ENCODE data around the gene THOC2. TPM values are rescaled to one million over a fixed set of nuclear protein-coding genes. Genes with fewer than 3 reads are reported as not detected.

THOC2 gene

DNA sequence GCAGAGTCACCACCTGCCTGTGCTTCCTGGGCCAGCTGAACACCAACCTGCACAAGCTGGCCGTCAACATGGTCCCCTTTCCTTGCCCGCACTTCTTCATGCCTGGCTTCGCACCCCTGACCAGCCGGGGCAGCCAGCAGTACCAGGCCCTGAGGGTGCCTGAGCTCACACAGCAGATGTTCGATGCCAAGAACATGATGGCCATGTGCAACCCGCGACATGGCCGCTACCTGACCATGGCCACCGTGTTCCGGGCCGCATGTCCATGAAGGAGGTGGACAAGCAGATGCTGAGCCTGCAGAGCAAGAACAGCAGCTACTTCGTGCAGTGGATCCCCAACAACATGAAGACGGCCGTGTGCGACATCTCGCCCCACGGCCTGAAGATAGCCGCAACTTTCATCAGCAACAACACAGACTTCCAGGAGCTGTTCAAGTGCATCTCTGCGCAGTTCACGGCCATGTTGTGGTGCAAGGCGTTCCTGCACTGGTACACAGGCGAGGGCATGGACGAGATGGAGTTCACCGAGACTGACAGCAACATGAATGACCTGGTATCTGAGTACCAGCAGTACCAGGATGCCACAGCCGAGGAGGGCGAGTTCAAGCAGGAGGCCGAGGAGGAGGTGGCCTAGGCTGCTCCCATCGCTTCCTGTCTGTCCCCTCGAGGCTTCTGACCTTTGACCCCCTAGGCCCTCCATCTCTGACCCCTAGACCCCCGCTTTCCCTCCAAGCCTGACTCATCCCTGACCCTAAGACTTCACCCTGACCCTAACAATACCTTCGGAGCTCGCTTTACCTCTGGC, 170.3 kb downstream of the THOC2 start:
- no peak for DNase-seq
- Histone ChIP-seq H4K8ac (ENCODE audit: low read depth, low read length) (no peak overlapping the region), H3K27me3 (ENCODE audit: insufficient read depth, low read length, poor library complexity) (no peaks in the 10 kb centered on the region), H3K4me3 (ENCODE audit: low read length) (no peak overlapping the region), H3K4me2 (ENCODE audit: low read length) (no peak overlapping the region), H2AK5ac (ENCODE audit: low read length) (no peak overlapping the region), H2BK15ac (replicated peaks; ENCODE audit: low read depth) (no peak overlapping the region), H3K79me2 (ENCODE audit: control insufficient read depth, insufficient read depth, low read length) (no peaks in the 10 kb centered on the region), H3K4ac (ENCODE audit: low read depth, low read length) (no peak overlapping the region), H3K9ac (ENCODE audit: low read length) (no peak overlapping the region), H3K36me3 (ENCODE audit: control insufficient read depth, insufficient read depth, low read length) (no peaks in the 10 kb centered on the region), H3K79me1 (ENCODE audit: low read length) (no peaks in the 10 kb centered on the region), H3K56ac (ENCODE audit: low read length) (no peak overlapping the region), H2BK120ac (ENCODE audit: low read depth, low read length) (no peak overlapping the region), H3K4me1 (ENCODE audit: control insufficient read depth, low read depth, low read length) (no peaks in the 10 kb centered on the region), H3K27ac (ENCODE audit: low read depth, low read length) (no peak overlapping the region), H3K23ac (ENCODE audit: low read length) (no peak overlapping the region), H2BK5ac (ENCODE audit: low read length) (no peak overlapping the region), H3K18ac (ENCODE audit: low read length) (no peak overlapping the region), H4K5ac (ENCODE audit: low read length) (no peak overlapping the region)
- no CpG with 5 or more reads among the region's 32 CpGs for WGBS (ENCODE audit: extremely low coverage, insufficient coverage, low lambda C conversion rate)

DNA sequence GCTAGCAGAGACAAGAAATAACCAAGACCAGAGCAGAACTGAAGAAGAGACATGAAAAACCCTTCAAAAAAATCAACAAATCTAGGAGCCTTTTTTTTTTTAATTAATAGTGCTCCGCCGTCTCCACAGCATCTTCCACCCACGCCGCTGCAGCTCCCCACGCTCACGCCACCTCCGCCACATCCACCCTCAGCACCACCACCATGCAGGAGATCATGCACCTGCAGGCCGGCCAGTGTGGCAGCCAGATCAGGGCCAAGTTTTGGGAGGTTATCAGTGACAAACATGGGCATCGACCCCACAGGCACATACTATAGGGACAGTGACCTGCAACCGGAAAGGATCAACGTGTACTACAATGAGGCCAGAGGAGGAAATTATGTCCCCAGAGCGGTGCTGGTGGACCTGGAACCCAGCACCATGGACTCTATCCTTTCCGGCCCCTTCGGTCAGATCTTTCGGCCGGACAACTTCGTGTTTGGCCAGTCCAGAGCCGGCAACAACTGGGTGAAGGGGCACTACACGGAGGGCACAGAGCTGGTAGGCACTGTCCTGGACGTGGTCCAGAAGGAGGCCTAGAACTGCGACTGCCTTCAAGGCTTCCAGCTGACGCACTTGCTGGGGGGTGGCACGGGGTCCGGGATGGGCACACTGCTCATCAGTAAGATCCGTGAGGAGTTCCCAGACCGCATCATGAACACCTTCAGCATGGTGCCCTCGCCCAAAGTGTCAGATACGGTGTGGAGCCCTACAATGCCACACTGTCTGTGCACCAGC, 171.2 kb downstream of the THOC2 start:
- no peak overlapping the region for H2BK15ac ChIP-seq (replicated peaks; ENCODE audit: low read depth)
- no peak overlapping the region for H3K23ac ChIP-seq (ENCODE audit: low read length)
- H2AK5ac ChIP-seq (ENCODE audit: low read length) = no peak overlapping the region
- H3K79me1 ChIP-seq (ENCODE audit: low read length) = no peaks in the 10 kb centered on the region
- WGBS (ENCODE audit: extremely low coverage, insufficient coverage, low lambda C conversion rate) = no CpG with 5 or more reads among the region's 28 CpGs
- no peak overlapping the region for H3K18ac ChIP-seq (ENCODE audit: low read length)
- H2BK5ac ChIP-seq (ENCODE audit: low read length) = no peak overlapping the region
- no peak overlapping the region for H3K9ac ChIP-seq (ENCODE audit: low read length)
- no peak overlapping the region for H3K27ac ChIP-seq (ENCODE audit: low read depth, low read length)
- H4K8ac ChIP-seq (ENCODE audit: low read depth, low read length) = no peak overlapping the region
- H3K27me3 ChIP-seq (ENCODE audit: insufficient read depth, low read length, poor library complexity) = no peaks in the 10 kb centered on the region
- DNase-seq = no peak
- no peak overlapping the region for H4K5ac ChIP-seq (ENCODE audit: low read length)
- no peak overlapping the region for H2BK120ac ChIP-seq (ENCODE audit: low read depth, low read length)
- H3K4me3 ChIP-seq (ENCODE audit: low read length) = no peak overlapping the region
- no peak overlapping the region for H3K56ac ChIP-seq (ENCODE audit: low read length)
- no peaks in the 10 kb centered on the region for H3K36me3 ChIP-seq (ENCODE audit: control insufficient read depth, insufficient read depth, low read length)
- H3K79me2 ChIP-seq (ENCODE audit: control insufficient read depth, insufficient read depth, low read length) = no peaks in the 10 kb centered on the region
- no peak overlapping the region for H3K4ac ChIP-seq (ENCODE audit: low read depth, low read length)
- H3K4me2 ChIP-seq (ENCODE audit: low read length) = no peak overlapping the region
- no peaks in the 10 kb centered on the region for H3K4me1 ChIP-seq (ENCODE audit: control insufficient read depth, low read depth, low read length)

DNA sequence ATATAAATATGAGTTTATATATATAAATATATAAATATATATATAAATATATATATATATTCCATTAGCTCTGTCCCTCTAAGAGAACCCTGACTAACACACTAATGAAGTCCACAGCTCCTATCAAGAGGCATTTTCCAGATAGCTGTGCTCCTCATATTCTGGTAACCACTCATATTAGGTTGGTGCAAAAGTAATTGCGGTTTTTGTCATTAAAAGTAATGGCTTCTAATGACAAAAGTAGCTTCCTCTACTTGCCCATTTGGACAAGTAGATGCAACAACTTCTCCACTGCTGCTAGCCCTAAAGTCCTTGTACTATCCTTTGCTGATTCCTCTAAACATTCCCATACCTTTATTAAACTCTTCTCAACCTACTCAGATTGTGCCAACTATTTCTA, 182.0 kb downstream of the THOC2 start:
- H3K36me3 ChIP-seq (ENCODE audit: control insufficient read depth, insufficient read depth, low read length) = no peaks in the 10 kb centered on the region
- no peak overlapping the region for H3K23ac ChIP-seq (ENCODE audit: low read length)
- H2BK5ac ChIP-seq (ENCODE audit: low read length) = no peak overlapping the region
- WGBS (ENCODE audit: extremely low coverage, insufficient coverage, low lambda C conversion rate) = no CpG with 5 or more reads among the region's 1 CpG
- H4K8ac ChIP-seq (ENCODE audit: low read depth, low read length) = no peak overlapping the region
- no peak overlapping the region for H3K4ac ChIP-seq (ENCODE audit: low read depth, low read length)
- no peak overlapping the region for H3K18ac ChIP-seq (ENCODE audit: low read length)
- no peaks in the 10 kb centered on the region for H3K79me1 ChIP-seq (ENCODE audit: low read length)
- H3K56ac ChIP-seq (ENCODE audit: low read length) = no peak overlapping the region
- no peak overlapping the region for H3K4me3 ChIP-seq (ENCODE audit: low read length)
- H2AK5ac ChIP-seq (ENCODE audit: low read length) = no peak overlapping the region
- no peak overlapping the region for H3K9ac ChIP-seq (ENCODE audit: low read length)
- no peaks in the 10 kb centered on the region for H3K79me2 ChIP-seq (ENCODE audit: control insufficient read depth, insufficient read depth, low read length)
- no peak overlapping the region for H2BK15ac ChIP-seq (replicated peaks; ENCODE audit: low read depth)
- no peaks in the 10 kb centered on the region for H3K4me1 ChIP-seq (ENCODE audit: control insufficient read depth, low read depth, low read length)
- no peak overlapping the region for H3K27ac ChIP-seq (ENCODE audit: low read depth, low read length)
- no peak overlapping the region for H4K5ac ChIP-seq (ENCODE audit: low read length)
- no peak overlapping the region for H3K4me2 ChIP-seq (ENCODE audit: low read length)
- H2BK120ac ChIP-seq (ENCODE audit: low read depth, low read length) = no peak overlapping the region
- DNase-seq = no peak
- no peaks in the 10 kb centered on the region for H3K27me3 ChIP-seq (ENCODE audit: insufficient read depth, low read length, poor library complexity)

Small RNAs within 50 kb of the gene (small RNA-seq; reads per million reads assigned to genes)
- gene AL030996.1 (ENCODE audit: insufficient read depth) (not detected), gene RNU7-69P (ENCODE audit: insufficient read depth) (not detected)
